D721Med (cell line): Measurements from ENCODE around the gene TSPAN33.

Experiments used
- DNase-seq: peaks from one replicate; pipeline ENCODE4 v3.0.0; 2011; ENCODE audit warnings: low spot score; ENCODE audit not compliant: insufficient read length
- FAIRE-seq: peaks from 2 replicates; lab custom pipeline; 2011; peaks lifted over from hg19 to GRCh38; lab: Jason Lieb, UNC
- CTCF ChIP-seq: IDR thresholded peaks from 2 replicates; pipeline ENCODE4 v1.5.1; 2012; ENCODE audit warnings: mild to moderate bottlenecking, control low read depth; ENCODE audit not compliant: insufficient read depth; ENCODE audit errors: missing control alignments

TSPAN33 gene

GRCh38 chr7:129188892-129189660 lies 44.6 kb downstream of the TSPAN33 start:
- no peak for FAIRE-seq
- no peak for DNase-seq
- no peak for TF ChIP-seq CTCF

GRCh38 chr7:129189661-129190310 lies 45.3 kb downstream of the TSPAN33 start:
- FAIRE-seq (no peak), DNase-seq (no peak)
- TF ChIP-seq CTCF: no peak

GRCh38 chr7:129191272-129191671 lies 46.8 kb downstream of the TSPAN33 start:
- DNase-seq (no peak), FAIRE-seq (no peak)
- TF ChIP-seq CTCF: no peak

GRCh38 chr7:129193892-129194291 lies 49.4 kb downstream of the TSPAN33 start:
- DNase-seq: no peak
- FAIRE-seq: no peak
- no peak for TF ChIP-seq CTCF

GRCh38 chr7:129197771-129198170 lies 53.3 kb downstream of the TSPAN33 start:
- no peak for DNase-seq
- no peak for TF ChIP-seq CTCF
- no peak for FAIRE-seq

- DNase-seq (no peak), FAIRE-seq (no peak)
- no peak for TF ChIP-seq CTCF
Measured at GRCh38 chr7:129199406-129199805, 54.9 kb downstream of the TSPAN33 start.

- DNase-seq (no peak), FAIRE-seq (no peak)
- no peak for TF ChIP-seq CTCF
Measured at GRCh38 chr7:129202058-129202777, 57.7 kb downstream of the TSPAN33 start.
